Activated gamma-delta T cell treated with Interleukin-2 at 50 U/mL for 16 hours (primary cell): ENCODE measurements around the gene FAM228B.

ENCODE experiments used
- DNase-seq: peaks from one replicate; pipeline ENCODE4 v3.0.0-alpha.2; 2020

Gene FAM228B

DNA sequence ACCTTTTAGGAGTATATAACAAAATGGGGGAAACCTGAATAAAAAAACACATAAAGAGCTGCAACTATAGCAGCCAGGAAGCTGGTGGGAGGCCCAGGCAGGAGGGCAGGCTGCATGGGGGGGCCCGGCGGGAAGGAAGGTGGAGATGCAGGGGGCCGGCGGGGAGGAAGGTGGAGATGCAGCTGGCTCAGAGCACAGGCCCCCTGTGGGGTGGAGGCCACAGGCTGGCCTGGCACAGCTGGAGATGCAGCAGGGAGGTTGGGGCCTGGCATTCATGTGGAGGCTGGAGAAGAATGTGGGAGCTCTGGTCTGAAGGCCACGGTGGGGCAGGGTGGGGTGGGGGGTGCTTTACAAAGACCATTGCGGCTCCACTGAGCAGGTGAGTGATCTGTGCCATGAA is 83.0 kb downstream of the FAM228B start:
- DNase-seq, result no peak

DNA sequence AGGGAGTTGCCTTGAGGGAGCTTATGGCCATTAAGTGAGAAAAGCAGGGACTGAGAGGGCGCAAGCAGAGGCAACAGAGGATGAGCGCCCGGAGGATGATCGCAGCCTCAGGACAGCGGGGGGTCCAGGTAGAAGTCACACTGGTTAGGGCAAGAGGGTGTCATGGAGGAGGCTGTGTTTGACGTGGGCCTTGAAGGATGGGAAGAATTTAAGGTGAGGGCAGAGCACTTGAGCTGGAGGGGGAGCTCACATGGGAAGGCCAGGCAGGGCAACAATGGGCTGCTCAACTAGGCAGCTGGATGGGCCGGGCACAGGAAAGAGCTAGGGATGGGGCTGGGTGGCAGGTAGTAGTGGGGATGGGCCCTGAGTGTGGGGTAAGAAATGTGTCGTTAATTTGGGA is 83.4 kb downstream of the FAM228B start:
- no peak for DNase-seq

DNA sequence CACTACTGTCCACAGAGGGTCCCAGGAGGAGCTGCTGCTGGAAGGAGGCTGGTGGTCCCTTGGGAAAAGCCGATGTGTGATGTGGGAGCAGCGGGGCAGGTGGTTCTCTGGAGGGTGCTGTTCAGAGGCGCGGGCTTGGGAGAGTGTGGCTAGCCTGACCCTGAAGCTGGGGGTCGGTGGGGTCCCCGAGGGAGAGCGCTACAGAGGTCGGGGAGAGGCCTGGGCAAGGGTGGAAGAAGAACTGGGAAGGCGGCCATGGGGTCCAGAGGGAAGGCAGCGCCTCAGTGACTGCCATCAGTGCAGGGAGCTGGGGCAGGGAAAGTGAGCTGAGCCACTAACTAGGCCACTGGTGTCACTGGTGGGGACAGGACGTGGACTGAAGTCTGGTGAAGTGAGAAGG is 84.1 kb downstream of the FAM228B start:
- no peak for DNase-seq

DNA sequence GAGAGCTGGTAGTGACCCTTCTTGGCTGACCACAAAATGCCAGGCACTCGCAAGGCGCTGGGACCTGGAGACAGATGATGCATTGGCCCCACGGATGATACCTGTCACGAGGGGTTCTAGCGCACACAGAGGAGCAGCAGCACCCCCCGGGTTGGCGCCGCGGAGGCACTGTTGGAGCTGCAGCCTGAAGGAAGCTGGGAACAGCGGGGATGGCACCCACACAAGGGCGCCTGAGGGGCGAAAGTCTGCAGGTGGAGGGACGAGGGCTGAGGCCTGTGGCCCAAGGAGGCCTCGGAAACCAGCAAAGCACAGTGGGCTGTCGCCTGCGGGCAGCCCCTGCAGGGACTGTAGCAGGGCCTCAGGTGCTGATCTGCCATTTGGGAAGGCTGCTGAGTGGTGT is 85.2 kb downstream of the FAM228B start:
- no peak for DNase-seq

DNA sequence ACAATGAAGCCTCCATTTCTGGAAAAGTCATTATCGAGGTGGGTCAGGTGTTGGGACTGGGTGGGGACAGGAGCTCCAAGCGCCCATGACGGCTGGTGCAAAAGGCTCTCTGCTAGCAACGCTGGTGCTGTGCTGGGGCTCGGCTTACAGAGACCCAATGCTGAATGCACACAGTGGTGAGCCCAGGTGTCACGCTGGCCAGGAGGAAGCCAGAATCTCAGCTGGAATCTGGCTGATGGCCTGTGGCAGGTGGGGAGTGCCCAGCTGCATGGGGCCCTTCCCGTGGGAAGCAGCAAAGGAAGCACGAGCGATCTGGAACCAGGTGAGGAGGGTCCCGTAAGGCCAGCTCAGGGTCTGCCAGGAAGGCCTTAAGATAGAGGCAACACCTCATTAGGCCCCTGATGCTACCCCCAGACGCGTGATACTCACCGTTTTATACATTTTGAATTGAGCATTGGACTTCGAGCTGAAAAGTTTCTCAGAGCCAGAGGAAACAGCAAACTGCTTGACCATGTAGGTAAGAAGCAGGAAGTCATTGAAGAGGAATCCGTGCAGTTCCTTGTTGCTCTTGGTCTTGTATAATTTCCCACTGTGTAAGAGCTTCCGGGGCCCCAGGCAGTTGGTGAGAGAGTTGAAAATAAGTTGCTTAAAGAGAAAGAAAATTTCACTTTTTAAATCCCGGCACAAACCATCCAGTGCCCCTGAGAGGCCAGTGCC is 86.3 kb downstream of the FAM228B start:
- no peak for DNase-seq

DNA sequence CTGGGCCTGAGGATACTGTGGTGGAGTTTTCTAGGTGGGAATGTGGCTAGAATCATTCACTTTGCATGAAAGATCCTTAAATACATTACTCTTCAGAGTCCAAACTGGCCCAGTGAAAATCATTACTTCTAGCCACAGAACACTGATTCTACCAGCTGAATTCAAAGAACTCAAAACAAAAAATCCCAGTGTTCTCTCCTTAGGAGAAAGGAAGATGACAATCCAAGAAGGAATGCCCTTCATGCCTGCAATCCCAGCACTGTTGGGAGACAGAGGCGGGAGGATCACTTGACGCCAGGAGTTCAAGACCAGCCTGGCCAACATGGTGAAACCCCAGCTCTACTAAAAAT is 86.8 kb downstream of the FAM228B start:
- no peak for DNase-seq

DNA sequence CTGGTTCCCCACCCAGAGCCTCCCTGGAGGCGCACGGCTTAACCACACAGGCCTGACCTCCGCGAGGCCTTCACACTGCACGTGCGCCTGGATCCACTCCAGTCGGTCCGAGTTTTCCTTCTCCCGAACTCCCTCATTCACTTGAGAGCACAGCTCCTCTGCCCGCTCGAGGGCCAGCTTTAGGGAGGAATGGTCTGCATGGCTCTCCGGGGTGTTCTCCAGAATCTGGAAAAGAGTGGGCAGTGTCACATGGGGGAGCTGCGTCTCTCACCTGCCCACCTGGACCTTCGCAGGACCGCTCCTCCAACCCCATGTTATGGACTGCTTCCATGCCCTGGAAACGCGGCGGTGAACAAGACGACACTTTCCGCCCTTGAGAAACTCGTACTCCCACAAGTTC is 87.5 kb downstream of the FAM228B start:
- DNase-seq, result no peak

DNA sequence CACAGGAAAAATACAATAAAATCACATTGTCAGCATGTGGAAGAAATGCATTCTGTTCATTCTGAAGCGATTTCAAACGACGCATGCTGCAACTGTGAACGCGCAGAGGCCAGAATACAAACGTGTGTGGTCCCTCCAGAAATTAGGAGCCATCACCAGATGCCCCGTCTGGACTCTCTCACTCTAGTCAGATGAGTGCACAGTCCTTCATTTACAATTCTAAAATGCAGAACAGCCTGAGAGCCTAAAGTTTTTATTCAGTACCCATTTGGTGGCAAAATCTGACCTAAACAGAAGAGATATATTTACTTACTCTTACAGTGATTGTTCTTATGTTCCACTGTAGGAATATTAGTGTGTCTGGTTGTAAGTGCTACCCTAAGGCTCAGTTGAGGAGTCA is 88.1 kb downstream of the FAM228B start:
- no peak for DNase-seq

DNA sequence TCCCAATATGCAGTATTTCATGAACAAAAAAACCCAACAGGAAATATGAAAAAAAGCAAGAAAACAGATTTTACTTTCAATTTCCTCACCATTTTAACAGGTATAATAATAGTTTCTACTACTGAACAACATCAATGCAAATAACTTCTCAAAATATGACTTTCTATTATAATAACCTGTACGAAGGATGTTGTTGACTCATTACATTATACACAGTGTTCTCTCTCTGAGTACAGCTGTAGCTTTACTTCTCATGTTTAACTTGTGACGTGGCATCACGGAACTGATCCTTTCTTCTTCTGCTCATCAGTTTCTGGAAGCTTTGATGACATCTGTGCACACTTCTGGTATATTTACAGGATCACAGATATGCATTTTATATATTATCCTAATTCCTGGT is 91.6 kb downstream of the FAM228B start:
- no peak for DNase-seq
